ENCODE data around the gene PPP1R9A.
A peak's percentile ranks its signal among the peaks of the same experiment; 100 is the strongest.

The PPP1R9A gene

DNA sequence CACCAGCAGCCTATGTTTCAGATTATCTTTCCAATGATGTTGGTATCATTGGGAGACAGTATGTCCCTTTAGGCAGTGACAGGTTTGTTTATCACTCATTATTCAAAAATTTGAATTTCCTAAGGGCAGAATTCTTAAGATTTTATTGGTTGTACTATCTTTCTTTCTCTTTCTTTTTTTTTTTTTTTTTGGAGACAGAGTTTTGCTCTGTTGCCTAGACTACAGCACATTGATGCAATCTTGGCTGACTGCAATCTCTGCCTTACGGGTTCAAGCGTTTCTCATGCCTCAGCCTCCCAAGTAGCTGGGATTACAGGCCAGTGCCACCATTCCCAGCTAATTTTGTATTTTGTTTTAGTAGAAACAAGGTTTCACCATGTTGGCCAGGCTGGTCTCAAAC, 305.8 kb downstream of the PPP1R9A start:
- no peak for DNase-seq

DNA sequence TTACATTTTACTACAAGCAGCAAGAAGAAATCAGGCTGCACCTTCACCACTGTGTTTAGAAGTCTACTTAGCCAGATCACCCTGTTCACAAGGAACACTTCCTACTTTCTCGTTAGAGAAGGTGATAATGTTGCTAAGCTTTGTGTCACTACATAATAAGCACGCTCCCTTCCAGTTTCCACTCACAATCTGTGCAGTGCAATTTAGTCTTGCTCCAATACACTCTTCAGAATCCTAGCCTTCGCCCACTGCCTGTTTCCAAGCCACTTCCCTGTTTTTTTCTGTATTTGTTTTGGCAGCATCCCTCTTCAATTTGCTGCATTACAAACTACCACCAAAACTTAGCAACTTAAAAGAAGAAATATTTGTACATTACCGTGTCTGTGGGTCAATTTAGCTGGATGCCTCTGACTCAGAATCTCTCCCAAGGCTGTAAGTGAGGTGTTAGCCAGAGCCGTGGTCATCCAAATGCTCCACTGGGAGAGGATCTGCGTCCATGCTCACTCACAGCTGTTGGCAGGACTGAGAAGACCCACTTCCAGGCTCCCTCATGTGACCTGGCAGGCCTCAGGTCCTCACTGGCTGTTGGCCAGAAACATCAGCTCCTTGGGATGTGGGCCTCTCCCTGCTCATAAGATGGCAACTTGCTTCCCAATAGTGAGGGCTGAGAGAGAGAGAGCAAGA, 306.6 kb downstream of the PPP1R9A start:
- DNase-seq: no peak

GRCh38 chr7:95219721-95220120, 312.3 kb downstream of the PPP1R9A start:
- no peak for DNase-seq

DNA sequence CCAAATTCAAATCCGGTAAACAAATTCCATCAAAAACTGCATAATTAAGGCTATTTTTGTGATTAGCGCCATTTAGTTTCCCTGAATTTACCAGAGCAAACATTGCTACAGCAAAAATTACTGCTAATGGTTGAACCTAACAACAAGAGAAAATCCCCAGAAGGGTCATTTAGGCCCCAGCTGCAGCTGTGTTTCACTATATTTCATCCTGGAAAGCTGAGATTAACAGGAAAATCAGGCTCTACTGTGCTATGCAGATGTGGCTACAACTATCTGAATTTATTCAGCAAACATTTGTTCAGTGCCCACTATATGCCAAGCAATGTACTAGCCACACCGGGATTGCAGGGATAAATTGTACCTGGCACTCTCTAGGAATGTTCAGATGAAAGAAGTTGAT, 312.9 kb downstream of the PPP1R9A start:
- no peak for DNase-seq

DNA sequence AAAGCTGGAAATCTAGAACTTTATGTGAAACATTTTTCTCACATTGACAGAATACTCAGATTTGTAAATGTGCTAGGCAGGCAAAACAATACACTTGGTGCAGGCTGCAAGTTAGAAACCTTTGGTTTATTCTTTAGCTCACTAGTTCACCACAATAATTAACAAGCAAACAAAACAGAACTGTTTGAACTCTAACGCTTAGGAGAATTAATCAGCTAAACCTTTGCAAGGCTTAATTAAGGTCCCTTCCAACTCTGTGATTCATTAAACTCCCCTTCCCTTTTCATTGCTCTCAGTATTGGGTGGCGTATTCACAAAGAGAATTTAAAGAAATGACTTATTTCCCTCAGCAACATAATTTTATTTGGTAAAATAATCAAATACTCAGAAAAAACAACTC, 317.9 kb downstream of the PPP1R9A start:
- no peak for DNase-seq

- no peak for DNase-seq
Measured at GRCh38 chr7:95229301-95229700, 321.9 kb downstream of the PPP1R9A start.

DNA sequence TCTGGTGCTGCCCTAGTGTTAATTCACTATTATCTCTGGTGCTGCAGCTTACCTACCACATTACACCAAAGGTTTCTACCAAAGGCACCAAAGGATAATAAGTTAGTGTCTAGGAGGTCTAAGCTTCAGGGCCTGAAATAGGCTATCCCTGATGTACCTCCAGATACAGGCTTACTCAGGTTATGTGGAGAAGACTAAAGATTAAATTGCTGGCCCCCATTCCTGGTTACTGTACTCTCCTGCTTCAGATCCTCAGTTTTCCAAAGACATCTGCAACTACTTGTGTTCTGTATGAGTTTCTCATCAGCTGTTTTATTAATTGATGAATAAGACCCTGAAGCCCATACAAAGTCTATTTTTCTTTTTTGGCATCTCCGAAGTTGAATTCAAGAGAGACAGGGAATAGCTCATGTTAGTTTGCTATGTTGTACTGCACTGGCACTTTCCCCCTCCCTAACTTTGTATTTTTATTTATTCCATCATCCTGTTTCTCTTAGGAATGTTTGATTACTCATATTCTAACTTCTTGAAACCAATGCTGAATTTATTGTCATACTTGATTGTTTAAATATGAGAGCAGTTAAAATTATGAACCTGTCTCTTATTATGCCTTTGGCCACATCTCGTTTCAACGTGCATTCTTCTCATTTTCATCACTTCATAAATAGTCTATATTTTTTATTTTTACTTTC, 331.0 kb downstream of the PPP1R9A start:
- no peak for DNase-seq

- no peak for DNase-seq
Measured at GRCh38 chr7:95240921-95241320, 333.5 kb downstream of the PPP1R9A start.

DNA sequence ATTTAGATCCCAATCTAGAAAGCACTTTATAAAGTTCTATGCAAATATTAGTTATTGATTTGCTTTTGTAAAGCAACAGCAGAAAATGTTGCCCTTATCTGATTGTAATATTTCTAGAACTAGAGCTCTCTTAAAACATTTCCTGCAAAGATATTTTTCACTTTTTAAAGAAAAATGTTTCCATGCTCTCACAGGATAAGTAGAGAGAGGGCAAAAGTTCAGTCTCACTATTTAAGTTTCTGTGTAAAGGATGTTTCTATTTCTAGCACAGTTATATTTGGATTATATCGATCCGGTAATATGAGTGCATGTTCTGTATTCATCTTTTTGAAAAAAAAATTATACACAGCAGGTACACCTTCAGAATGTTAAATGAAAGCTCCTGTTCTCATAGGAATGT, 334.9 kb downstream of the PPP1R9A start:
- DNase-seq: no peak

GRCh38 chr7:95244616-95245015, 337.2 kb downstream of the PPP1R9A start:
- DNase-seq: no peak

GRCh38 chr7:95245828-95246500, 338.6 kb downstream of the PPP1R9A start:
- no peak for DNase-seq

DNA sequence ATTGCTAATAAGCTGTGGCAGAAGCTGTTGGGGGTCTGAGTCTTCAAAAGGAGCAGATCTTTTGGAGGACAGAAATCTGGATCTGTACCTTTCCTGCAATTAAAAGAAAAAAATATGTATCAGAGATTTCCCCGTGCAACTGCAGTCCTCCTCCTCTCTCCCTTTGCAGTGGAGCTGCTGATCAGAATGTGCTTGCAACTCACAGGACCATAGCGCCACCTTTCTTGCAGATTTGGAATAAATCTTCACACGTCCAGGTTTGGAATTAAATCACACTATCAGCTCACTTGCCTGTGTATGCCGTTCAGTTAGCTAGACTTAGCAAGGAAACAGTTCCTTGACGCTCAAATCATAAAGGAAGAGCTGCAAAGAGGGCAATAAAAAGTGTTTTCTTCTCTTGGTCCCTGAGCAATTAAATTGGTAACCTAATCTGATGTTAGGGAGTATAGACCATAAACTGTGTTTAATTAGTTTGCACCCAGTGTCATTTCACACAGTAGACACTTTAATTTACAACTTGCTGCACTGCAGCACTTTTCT, 339.5 kb downstream of the PPP1R9A start:
- DNase-seq: peak in 1 of 2 experiments; percentile 17

DNA sequence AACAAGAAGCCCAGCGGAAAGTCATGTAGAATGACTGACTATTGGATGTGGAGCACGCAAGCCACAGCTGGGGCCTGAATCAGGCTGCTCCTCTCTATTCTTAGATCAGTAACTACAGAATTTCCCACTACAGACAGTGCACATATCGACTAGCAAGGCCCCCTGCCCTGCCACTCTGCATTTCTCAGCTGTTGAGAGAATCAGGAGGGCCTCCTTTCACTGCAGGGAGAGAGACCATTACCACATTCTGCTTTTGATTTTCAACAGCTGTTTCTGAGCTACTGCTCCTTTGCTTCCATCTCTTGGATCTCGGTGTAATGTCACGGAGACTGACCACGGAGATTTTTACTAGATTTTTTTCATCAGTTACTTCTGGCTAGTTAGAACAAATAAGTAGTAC, 343.2 kb downstream of the PPP1R9A start:
- no peak for DNase-seq

GRCh38 chr7:95251966-95252365, 344.6 kb downstream of the PPP1R9A start:
- DNase-seq: no peak

DNA sequence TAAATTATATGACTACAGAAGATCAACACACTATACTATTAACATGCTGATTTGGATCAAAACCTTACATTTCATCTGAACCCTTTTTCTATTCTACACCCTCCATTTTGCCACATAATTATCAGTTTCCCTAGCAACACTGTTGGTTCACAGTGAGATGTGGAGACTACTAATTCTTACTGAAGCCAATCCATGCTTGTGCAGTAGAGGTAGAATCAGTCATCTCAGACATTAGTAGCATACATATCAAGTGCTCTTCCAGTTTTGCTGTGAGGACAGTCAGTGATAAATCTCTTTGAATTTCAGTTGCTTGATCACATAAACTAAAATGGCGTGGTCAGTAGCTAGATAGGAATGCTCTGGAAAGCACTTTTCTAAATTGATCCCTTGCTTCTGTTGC, 346.6 kb downstream of the PPP1R9A start:
- DNase-seq: no peak

DNA sequence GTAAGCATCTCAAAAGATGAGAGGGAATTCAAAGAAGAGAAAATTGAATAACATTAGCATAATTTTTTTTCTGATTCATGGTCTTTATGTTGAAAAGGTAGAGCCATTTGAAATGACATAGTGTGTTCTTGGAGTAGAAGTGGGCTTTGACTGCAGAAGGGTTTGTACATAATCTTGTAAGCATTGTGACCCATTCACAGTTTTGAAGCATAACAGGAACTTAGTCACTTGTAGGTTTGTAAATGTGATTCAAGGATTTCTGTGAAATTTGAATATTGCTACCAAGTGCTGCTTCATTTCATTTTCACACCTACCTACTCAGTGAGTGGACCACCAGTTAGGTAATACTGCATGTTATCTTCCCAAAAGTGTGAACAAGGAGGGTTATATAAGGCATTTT, 348.3 kb downstream of the PPP1R9A start:
- no peak for DNase-seq

DNA sequence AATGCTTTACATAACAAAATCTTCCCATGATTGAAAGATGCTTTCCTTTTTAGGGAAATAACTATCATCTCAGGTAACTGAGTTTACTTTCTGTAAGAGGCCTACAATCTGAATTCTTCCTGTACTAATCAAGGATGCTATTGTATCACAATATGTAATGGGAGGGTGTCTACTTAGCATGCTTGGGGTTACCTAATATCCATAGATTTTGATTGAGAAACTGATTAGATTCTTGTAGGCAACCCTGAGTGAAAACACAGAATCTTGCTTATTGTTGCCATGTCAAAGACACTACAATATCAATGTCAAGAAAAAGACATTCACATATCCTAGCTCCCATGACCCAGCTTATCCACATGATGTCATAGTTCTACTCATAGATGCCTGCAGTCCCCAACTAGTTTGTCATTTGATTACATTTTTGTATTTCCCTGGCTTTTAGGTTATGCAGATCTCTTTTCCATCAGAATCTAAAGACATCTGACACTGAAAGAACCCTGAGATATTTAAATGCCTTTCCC, 354.6 kb downstream of the PPP1R9A start:
- DNase-seq: no peak

DNA sequence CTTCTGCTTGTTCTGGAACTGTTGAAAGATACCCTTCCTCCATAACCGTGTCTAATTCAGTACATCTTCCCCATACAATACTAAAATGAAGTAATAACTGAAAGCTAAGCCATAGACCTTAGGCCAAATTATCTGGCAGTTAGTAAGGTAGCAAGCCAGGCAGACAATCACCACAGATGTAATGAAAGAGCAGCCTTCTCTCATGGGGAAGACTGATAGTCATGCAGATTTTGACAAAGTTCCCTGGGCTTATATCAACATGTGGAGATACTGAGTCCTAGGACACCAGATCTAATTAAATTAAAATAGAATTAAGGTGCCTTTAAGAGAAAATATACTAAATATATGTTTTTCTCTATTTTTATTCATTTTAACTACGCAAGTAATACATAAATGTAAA, 355.5 kb downstream of the PPP1R9A start:
- no peak for DNase-seq

- no peak for DNase-seq
Measured at GRCh38 chr7:95263785-95264362, 356.5 kb downstream of the PPP1R9A start.

GRCh38 chr7:95264363-95264891, 357.0 kb downstream of the PPP1R9A start:
- DNase-seq: no peak

DNA sequence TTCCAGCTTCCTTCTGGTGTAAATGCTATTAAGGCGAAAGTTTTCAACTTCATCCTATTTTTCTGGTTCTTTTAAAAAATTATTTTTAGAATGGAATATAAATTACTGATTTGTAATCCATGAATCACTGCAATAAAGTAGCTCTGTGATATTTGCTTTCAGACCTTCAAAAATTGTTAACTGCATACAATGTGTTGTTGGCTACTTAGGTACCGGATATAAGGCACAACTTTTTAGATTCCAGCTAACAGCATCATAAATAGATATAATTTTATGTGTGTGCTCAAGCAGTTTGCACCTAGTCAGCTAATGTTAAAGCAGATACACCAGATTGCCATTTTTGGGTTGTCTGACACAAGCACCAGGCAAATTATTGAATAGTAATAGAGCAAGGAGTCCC, 358.2 kb downstream of the PPP1R9A start:
- DNase-seq: no peak

- DNase-seq: no peak
Measured at GRCh38 chr7:95267754-95268153, 360.4 kb downstream of the PPP1R9A start.

DNA sequence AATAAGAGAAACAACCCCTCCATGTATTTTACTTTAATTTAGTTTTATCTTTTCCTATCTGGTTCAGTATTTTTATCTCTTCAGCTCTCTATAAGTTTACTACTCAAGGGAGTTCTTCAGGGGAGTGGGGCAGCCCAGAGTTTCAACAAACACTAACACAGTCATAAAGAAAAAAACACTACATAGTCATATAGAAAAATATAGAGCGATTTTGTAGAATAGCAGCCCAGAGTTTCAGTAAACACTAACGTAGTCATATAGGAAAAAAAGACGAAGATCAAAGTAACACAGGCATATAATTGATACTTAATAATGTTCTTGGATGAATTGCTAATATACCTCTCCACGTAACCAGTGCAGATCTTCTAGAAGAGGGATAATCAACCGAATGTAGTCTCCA, 362.2 kb downstream of the PPP1R9A start:
- DNase-seq: no peak
